G401.6 (cell line): ENCODE results near the gene ARFRP1.

Experiments
- FAIRE-seq: peaks from 2 replicates; lab custom pipeline; 2012; peaks lifted over from hg19 to GRCh38; lab: Jason Lieb, UNC

The ARFRP1 gene

DNA sequence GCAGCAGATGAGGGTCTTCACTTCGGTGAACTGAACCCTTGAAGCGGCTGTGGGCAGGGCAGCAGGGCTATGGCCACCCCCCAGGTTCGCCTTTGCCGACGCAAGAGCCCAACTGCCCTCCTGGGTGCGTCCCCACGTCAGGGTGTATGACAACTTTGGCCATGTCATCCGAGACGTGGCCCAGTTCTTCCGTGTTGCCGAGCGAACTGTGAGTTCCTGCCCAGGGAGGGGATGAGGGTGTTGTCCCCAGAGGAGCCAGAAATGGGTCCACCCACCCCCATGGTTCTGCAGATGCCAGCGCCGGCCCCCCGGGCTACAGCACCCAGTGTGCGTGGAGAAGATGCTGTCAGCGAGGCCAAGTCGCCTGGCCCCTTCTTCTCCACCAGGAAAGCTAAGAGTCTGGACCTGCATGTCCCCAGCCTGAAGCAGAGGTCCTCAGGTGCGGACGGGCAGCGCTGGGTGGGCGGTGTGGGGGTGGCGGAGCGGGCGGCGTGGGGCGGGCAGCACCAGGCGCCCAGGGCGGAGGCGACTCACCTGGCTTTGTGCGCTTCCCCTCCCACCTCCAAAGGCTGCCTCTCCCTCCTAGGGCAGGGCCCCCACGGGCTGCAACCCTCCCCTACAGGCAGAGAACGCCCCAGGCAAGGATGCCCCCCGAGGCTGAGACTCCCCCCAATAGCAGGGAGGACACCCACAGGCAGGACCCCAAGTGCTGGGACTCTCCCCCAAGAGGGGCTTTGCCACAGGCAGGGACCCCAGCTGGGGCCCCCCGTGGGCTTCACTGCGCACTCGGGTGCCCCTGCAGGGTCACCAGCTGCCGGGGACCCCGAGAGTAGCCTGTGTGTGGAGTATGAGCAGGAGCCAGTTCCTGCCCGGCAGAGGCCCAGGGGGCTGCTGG lies 17.5 kb downstream of the ARFRP1 start:
- no peak for FAIRE-seq

DNA sequence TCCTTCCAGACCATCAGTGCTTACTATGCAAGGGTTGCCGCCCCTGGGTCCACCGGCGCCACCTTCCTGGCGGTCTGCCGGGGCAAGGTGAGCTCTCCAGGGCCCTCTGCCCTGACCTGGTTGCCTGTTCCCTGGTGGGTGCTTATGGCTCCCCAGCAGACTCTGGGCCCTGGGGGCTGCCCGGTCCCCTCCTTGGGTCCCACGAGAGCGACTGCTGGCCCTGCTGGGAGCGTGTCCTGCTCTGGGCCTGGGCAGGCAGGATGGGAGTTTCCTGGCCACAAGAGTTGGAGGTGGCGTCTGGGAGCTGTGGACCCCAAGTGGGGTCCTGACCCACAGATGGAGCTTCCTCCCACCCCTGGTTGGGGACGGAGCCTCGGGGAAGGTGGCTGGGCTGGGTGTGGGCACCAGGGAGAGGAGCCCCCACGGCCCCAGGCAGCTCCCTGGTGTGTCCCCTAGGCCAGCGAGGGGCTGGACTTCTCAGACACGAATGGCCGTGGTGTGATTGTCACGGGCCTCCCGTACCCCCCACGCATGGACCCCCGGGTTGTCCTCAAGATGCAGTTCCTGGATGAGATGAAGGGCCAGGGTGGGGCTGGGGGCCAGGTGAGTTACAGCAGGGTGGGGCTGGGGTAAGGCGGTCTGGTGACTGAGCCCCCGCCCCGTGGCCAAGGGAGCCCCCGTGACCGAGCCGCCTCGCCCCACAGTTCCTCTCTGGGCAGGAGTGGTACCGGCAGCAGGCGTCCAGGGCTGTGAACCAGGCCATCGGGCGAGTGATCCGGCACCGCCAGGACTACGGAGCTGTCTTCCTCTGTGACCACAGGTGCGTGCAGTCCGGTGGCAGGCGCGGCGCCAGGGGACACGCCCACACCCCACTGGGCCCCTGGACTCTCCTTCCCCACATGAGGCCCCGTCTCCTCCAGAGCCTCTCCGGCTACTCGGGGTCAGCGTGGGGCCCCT lies 18.5 kb downstream of the ARFRP1 start:
- FAIRE-seq, result no peak

DNA sequence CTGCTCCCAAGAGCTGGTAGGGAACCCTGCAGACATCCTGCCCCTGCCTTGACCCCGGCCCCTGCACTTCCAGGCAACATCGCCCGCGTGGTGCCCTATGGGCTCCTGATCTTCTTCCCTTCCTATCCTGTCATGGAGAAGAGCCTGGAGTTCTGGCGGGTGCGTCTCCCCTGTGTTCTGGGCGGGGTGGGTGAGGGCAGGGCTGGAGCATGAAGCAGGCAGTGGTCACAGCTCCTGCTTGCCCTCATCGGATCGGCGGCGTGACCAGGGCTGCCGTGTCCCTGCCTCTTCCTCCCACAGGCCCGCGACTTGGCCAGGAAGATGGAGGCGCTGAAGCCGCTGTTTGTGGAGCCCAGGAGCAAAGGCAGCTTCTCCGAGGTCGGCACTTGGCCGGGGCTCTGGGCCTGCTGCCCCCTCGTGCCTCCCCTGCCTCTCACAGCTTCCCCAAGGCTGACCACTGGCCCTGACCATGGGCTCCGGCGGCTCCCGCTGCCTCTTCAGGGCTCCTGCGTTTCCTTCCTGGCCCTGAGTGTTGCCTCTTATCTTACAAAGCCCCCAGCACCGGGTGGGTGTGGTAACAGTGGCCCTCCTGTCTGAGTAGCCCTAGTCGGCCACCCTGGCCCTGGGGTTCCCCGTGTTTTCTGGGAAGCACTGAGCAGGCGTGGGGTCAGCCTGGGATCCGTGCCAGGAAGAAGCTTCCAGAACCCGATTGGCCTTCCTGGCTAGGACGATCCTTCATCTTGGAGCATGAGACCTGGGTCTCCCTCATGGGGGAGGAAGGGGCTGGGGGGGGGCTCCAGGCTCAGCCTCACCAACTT lies 19.3 kb downstream of the ARFRP1 start:
- no peak for FAIRE-seq

DNA sequence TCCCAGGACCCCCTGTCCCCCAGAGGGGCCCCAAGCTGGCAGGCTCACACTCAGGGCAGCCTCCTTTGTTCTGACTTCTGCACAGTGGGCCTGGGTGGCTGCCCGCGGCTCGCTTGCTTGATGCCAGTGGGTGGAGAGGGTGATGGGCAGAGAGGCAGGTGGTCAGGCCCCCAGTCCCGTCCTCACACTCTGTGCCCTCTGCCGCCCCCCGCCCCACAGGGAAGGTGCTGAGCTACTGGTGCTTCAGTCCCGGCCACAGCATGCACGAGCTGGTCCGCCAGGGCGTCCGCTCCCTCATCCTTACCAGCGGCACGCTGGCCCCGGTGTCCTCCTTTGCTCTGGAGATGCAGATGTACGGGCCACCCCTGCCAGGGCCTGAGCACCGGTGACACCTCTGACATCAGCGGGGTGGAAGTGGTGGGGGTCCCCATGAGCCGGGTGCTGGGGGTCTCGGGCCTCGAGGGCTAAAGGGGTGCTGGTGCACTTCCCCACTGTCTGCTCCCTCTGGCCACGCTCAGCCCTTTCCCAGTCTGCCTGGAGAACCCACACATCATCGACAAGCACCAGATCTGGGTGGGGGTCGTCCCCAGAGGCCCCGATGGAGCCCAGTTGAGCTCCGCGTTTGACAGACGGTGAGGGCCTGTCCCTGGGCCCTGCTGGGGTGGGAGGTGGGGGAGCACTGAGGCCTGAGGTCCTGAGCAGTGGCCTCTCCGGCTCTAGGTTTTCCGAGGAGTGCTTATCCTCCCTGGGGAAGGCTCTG lies 20.2 kb downstream of the ARFRP1 start:
- no peak for FAIRE-seq

DNA sequence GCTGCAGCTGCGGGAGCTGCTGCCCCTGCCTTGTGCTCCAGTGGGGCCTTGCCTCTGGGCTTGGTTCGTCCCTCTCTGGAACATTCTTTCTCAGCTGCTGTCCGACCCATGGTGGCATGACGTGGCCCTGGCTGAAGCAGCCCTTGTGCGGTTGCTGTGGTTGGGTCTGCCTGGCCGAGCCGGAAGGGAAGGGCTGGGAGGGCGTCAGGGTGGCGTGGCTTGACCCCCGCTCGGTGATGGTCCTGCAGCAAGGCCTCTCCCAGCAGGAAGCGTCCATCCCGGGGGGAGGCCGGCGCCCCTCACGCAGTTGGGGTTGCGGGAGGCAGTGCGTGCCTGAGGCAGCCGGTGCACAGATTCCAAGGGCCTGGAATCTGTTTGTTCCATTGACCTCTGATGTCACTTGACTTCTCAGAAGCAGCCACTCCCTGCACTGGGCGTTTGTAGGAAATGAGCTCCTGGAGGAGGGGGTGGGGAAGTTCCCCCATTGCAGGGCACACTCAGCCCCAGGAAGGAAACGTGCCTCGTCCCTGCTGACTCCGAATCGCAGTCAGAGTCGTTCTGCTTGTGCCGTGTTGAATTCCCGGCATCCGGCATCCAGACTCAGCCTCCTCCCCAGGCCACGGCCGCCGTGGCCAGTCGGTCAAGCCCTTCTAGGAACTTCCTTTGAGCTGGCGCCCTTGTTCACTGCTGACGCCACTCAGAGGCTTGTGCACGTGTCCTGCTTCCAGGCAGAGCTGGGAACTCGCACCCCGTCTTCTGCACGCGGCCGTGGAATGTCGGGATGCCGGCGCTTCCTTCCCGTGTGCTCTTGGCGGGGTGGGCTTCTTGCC lies 21.1 kb downstream of the ARFRP1 start:
- FAIRE-seq, result no peak

DNA sequence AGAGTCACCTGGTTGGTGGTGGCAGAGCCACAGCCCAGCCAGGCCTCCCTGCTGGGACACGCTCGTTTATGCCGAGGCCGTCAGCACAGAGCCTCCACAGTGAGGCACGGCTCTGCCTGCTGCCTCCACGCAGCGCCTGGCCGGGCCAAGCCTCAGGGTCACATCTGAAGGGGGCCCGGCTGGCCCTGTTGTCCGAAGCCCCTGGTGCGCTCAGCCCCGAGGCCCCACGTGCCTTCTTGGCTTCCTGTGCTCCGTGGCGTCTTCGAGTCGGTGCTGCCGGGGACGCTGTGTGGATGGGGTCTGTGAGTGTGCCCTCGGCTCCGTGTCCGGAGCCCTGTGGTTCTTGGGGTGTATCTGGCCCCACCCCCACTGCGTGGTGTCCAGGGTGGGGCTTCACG lies 21.7 kb downstream of the ARFRP1 start:
- no peak for FAIRE-seq

DNA sequence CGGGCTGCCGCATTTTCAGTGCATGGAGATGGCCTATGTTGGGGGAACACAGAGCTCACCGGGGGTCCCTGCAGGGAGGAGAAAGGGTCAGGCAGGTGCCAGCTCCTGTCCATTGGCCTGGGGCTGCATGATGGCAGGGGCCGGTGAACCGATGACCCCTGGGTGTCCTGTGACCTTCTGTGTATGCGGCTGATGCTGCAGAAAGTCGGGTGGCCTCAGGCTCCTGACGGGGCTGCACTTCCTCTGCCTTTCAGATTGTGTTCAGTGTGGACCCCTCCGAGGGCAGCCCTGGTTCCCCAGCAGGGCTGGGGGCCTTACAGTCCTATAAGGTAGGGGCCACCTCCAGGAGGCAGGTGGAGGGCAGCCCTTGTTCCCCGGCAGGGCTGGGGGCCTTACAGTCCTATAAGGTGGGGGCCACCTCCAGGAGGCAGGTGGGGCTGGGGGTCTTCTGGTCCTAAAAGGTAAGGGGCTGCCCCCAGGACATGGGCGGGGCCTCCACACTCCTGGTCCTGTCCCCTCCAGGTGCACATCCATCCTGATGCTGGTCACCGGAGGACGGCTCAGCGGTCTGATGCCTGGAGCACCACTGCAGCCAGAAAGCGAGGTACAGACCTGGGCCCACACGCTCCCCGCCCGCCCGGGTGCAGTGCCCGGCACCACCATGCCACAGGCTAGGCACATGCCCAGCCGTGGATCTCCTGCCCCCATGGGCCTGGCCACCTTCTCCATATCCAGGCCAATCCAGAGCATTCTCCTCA lies 22.3 kb downstream of the ARFRP1 start:
- FAIRE-seq, result no peak

DNA sequence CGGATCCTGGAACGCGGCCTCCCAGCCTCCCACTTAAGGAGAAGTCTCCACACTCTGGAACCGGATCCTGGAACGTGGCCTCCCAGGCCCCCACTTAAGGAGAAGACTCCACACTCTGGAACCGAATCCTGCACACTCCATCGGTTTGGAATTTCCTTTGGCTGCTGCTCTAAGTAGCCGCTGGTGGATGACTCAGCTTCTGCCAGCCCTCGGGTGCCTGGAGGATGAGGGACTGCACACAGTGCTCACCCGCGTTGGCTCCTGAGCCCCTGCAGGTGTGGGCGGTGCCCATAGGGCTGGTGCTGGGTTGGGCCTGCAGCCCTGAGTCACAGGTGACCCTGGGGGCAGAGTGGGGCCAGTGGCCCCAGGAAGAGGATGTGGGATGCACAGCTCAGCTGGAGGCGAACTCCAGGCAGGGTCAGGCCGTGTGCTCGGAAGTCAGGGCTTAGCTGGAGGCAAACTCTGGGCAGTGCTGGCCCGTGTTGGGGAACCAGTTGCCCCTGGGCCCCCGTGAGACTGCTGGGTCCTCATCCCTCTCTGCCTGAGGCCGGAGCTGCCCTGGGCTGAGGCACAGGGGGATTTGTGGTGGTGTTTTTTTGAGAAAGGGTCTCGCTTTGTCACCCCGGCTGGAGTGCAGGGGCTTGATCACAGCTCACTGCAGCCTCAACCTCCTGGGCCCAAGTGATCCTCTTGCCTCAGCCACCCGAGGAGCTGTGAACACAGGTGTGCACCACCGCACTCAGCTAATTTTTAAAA lies 25.2 kb downstream of the ARFRP1 start:
- peak; percentile 96 for FAIRE-seq

DNA sequence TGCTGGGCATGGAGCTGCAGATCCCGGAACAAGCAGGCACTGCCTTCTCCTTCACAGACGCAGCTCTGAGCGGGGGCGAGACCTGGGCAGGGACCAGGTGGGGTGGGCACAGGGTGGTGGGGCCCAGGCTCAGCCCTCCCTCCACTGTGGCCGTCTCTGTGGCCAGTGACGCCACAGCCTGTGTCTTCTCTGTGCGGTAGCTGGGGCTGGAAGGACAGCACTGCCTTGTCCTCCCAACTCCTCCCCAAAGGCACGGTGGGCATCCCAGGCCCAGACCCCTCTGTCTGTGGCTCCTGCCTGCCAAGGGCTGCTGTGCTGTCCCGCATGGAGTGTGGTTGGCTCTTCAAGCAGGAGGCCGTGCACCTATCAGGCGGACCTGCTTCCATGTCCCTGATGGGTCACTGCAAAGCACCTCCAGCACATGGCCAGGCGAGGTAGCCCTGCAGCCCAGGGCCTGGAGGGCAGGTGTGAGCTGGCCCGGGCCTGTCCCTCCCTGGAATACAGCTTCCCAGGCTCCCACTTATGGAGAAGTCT lies 26.1 kb downstream of the ARFRP1 start:
- no peak for FAIRE-seq

DNA sequence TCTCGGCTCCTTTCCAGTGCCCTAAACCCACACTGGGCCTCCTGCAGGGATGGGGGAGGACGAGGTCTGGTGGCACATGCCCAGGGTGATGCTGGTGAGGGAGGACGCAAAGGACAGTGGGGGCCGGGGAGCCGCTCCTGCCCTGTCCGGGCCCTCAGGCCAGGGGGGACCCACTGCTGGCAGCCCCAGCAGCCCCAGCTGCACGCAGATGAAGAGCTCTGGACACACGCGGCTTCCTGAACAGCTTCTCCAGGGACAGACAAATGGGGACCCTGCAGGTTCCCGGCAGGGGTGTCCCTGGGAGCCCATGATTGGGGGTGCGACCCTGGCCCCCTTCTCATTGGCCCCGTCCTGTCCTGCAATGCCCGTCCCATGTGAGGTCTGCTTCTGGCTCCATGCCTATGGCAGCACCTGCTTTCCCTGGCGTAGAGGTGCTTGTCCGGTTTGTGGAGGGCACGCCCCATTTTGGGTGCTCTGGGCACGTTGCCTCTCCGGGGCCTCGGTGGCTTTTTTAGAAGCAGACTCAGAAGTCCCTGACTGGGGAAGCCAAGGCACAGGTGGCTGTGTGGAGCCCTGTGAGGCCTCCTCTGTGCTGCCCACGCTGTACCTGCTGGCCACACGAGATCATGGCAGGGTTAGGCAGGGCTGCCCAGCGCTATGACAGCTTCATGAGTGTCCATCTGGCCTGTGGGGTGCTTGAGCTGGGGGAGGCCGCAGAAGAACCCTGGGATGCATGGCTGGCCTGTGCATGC lies 26.7 kb downstream of the ARFRP1 start:
- no peak for FAIRE-seq

DNA sequence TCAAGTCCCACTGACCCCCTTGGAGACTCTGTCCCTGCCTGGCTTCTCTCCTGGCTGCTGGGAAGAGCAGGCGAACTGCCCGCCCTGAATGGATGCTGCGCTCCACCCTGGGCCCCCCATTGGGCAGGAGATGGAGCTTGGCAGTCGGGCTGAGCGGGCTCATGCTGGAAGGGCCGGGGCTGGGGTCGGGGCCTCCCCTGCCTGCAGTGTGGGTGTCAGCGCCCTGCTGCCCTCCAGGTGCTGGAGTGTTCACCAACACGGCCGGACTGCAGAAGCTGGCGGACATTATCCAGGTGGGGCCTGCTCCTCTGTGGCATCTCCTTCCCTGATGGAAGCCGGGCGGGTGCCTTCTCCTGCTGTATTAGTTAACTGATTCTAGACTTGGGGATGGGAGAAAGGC lies 27.3 kb downstream of the ARFRP1 start:
- no peak for FAIRE-seq

DNA sequence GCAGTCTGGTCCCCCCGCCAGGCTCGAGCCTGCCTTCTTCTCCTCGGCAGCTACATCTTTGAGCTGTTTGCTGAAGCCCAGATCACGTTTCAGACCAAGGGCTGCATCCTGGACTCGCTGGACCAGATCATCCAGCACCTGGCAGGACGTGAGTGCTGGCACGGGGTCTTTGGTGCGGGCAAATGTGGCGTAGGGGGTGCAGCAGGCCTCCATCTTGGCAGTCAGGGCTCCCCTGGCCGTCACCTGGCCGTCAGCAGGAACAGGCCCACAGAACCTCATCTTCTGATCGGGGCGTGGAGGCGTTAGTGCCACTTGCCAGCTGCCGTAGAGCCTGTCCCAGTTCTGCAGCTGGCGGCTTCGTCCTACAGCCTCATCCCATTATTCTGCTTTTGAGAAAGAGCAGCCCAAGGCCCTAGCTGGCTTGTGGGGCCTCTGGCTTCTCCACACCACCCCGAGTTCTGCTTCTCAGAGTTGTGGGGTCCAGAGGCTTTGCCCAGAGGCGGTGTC lies 27.9 kb downstream of the ARFRP1 start:
- no peak for FAIRE-seq

DNA sequence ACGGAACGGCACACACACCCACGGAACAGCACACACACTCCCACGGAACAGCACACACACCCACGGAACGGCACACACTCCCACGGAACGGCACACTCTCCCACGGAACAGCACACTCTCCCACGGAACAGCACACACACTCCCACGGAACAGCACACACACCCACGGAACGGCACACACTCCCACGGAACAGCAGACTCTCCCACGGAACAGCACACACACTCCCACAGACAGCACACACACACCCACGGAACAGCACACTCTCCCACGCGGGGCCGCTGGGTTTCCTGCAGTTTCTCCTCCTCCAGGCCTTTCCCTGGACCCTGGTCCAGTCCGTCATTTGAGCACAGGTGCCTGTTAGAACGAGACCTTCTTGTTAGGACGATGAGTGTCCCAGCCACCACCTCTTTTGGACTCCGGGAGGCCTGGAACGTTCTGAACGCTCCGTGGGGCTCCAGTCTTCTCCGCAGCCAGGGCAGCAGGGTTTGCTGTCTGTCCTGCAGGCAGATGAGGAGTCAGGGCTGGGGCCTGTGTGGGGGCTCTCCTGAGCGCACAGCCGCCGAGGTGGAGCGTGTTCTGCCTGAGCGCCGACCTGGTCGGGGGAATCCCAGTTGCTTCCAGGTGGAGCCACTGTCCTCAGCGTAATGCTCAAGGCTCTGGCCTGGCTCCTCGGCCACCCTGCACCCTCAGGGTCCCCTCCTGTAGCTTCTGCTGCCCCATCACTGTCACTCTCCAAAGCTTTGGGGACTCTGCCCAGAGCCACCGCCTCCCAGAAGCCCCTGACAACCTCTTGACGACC lies 28.9 kb downstream of the ARFRP1 start:
- FAIRE-seq, result no peak

DNA sequence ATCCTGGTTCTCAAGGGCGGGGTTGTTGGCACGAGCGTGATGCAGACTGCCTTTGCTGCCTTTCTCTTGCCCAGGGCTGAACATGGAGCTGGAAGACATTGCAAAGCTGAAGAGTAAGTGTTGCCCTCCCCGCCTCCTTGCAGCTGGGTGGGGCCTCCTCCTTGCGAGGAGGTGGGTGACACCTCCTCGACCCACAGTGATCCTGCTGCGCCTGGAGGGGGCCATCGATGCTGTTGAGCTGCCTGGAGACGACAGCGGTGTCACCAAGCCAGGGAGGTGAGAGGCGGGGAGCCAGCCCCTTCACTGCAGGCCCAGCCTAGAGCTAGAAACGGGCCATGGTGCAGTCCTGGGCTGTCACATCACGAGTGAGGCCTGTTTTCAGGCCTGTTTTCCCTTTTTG lies 29.7 kb downstream of the ARFRP1 start:
- no peak for FAIRE-seq

DNA sequence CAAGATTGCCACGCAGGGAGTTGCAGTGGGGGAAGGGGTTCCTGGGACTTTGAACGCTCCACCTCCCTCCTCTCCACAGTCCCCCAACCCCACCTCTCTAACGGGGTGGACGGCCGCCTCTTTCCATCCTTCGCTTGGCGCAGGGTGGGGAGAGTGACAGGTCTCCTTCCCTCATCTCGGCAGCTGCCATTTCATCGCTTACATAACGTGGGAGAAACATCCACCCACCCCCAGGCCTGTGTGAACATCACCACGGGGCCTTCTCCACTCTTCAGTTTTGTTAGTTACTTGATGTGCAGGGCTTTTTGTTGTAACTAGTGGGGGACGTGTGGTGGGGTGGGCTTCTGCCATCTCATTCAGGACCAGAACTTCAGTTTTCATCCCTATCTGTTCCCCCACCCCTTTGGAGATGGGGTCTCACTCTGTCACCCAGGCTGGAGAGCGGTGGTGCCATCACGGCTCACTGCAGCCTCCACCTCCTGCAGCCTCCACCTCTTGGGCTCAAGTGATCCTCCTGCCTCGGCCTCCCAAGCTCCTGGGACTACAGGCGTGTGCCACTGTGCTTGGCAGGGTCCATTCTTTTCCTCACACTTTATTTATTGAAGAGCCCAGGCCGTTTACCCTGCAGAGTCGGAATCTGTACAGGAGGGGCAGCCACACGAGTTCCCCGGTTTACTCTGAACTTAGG lies 32.0 kb downstream of the ARFRP1 start:
- no peak for FAIRE-seq

DNA sequence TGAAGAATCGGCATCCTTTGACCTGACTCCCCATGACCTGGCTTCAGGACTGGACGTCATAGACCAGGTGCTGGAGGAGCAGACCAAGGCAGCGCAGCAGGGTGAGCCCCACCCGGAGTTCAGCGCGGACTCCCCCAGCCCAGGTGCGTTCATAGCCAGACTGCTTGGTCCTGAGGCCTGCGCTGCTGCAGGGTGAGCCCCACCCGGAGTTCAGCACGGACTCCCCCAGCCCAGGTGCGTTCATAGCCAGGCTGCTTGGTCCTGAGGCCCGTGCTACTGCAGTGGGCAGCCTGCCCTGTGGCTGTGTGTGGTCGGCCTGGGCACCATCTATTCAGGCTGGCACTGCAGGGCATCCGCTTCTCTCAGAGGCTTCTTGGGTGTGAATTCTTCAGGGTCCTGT lies 33.8 kb downstream of the ARFRP1 start:
- FAIRE-seq, result no peak
